HG03571 (cell line): Measurements from ENCODE around the gene FOXP1.

Source experiments
- ATAC-seq: cut with Tn5 transposase; IDR thresholded peaks from one replicate; pipeline ENCODE4 v1.9.1; 2021; ENCODE audit not compliant: unreplicated experiment

The FOXP1 gene

DNA sequence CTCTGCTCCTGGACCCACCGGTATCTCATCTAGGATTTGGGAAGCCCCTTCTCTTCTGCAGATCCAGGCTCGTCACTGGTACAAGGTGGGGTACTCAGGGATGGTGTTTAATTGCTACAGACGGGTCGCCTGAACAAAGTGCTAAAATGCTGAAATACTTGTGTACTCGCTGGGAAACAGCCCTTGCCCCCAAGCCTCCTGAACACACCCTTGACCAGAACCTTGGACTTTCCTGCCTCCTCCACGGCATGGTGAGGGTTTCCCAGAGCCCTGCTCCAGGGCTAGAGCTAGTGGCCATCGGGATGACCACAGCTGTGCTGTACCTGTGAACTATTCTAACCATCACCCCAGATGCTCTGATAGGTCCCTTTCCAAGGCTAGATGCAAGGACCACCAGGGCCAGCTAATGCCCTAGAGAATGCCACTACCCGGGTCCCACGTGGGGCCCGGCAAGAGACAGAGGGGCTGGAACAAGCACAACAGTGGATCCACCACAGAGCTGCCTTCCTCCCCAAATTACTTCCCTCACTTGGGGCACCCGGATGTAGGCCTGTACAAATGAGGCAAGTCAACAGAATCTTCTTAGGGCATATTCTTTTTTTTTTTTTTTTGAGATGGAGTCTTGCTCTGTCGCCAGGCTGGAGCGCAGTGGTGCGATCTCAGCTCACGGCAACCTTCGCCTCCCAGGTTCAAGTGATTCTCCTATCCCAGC lies 267.3 kb downstream of the FOXP1 start:
- ATAC-seq, result no peak

DNA sequence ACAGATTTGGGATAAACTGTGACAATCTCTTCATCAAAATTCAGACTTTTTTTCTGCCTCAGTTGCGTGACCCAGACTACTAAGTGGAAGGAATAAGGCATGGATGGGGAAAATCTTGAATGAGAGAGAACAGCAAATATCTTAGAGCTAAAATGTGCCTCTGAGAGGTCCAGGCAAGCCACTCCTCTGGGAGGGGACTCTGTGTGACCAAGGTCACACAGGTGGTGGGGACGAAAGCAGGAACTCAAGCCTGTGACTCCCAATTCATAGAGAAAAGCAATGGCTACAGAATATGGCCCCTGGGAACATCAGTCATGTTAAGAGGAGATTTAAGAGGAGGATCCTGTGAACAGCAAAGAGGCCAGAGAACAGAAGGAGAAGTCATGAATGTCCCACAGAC lies 268.1 kb downstream of the FOXP1 start:
- ATAC-seq, result no peak

- no peak for ATAC-seq
Measured at GRCh38 chr3:71313844-71314243, 269.7 kb downstream of the FOXP1 start.

- no peak for ATAC-seq
Measured at GRCh38 chr3:71312461-71312860, 271.1 kb downstream of the FOXP1 start.

GRCh38 chr3:71311661-71312046 lies 271.9 kb downstream of the FOXP1 start:
- ATAC-seq, result no peak

DNA sequence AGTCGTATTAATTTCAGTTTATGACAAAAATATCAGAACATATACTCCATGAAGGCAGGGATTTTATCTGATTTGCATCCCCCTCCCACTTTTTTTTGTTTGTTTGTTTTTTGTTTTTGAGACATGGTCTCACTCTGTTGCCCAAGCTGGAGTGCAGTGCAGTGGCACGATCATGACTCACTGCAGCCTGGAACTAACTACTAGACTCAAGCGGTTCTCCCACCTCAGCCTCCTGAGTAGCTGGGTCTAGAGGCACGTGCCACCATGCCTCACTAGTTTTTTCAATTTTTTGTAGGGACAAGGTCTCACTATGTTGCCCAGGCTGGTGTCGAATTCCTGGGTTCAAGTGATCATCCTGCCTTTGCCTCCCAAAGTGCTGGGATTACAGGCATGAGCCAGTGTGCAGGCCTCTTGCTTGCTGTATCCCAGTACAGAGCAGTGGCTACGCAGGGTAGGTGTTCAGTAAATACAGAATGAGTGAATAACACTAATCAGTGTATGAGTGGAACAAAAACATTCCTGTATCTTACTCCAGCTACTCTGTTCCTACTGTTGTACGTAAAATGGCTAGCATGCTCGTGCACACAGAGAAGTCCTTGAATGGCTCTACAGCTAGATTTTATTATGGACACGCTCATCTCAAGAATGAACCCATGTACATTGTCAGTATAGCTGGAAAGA lies 272.4 kb downstream of the FOXP1 start:
- ATAC-seq, result no peak

GRCh38 chr3:71310359-71310979 lies 273.1 kb downstream of the FOXP1 start:
- no peak for ATAC-seq

DNA sequence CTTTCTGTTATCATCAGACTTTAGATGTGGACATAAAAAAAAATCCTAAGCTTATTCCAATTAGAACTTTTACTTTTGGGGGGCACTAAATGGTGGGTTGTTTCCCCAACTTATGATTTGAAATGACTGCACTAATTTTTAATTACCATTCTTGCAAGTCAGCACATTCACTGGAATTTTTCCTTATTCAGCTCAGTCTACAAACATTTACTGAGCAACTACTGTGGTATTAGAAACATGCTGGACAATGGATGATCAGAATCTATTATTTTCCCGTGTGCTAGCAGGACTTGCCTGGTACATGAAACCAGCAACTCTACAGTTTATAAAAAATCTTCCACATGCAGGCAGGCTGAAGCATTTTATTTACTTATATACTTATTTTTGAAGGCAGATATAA lies 273.6 kb downstream of the FOXP1 start:
- ATAC-seq, result no peak

DNA sequence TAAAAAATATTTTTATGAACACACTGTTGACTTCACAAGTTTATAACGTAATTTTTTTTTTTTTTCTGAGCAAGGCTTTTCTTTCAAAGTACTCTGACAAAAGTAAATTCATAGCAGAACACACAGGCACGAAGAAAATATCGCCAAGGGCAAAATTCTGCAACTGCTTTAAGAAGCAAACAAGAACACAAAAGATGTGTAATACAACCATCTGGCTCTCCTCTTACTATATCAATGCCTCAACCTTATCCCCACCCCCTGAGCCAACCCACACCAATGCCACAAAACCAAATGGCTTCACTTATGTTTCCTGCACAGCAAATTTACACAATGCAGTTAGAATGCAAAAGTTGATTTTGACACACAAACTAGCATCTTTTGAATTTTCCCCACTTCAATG lies 274.2 kb downstream of the FOXP1 start:
- no peak for ATAC-seq

DNA sequence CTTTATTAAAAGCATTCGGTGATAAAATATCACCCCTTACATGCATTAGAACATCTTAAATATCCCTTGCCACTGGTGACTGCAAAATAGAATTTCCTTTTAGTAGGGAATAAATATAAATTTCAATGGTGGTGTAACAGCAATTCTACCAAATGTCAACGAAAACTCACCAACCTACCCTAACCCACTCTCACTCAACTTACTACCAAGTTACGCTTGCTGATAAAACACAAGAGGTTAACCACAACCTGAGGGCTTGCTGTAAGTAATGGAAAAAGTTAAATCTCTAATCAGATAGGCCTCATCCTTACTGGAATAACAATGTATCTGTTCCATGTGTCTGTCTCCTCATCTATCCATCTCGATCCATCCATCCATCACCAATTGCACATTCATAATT lies 274.7 kb downstream of the FOXP1 start:
- ATAC-seq, result no peak

DNA sequence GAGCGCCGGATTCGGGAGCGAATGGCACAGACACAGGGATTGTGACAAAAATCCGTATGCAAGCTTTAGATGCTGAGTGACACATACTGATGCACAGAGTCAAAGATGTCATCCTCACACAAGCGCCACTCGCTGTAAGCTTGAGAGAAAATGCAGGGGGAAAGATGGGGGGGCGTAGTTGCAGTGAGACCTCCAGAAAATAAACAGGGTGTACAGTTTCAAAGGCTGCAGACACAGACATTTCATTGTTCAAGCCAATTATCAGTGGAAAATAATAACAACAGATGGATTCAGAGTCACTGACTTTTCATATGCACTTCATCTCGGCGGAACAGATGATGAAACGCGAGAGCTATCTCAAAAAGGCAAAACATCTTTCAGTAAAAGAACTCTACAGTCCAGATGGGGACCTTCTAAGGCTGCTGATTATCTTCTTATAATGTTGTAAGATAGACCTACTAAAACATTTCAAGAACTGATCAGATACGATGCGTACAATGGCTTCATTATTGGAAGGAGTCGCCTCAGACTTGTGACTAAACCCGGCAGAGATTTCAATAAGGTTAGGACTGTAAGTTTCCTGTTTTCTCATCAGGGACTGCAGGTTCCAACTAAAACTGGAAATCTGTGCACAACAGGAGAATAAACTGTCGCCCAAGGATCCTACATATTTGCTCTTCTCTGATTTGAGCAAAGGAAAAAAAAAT lies 275.4 kb downstream of the FOXP1 start:
- no peak for ATAC-seq

DNA sequence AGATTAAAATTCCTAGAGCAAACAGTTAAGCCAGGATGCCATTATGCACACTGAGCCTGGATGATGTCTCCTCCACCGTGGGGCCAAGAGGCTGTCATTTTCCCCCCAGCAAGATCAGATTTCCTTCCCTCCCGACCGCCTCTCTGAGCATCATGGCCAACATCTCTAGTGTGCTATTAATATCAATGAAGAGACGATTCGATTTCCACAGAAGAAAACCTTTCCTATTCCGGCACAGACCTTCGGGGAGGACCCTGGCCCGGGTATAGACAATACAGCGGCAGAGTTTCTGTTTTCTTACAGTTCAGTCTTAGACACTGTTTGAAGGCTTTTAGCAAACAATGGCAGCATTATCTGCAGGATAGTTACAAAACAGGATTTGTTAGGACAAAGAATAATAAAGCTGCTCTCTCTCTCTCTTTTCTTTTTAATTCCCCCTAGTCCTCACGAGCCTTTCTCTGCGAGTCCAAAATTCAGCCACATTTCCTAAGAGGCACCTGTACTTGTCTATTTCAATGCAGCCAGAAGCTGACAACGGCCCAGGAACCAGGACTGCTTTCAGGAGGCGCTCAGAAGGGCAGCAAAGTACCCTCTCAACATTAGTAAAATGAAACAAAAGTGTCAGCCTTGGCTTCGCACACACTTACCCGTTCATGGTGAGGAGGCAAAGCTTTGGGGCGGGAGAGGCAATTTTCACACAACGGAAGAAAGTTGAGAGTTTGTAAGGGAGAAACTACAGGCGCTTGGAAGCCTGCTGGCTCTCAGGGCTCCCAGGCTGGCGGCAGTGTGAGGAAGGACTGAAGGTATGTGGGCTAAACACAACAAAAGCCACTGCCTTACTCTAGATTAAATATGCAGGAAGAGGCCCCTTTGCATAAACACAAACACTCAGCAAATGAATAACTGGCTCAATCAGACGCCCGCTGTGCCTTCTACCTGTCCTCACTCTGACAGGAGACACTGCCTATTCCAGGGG lies 278.0 kb downstream of the FOXP1 start:
- no peak for ATAC-seq

DNA sequence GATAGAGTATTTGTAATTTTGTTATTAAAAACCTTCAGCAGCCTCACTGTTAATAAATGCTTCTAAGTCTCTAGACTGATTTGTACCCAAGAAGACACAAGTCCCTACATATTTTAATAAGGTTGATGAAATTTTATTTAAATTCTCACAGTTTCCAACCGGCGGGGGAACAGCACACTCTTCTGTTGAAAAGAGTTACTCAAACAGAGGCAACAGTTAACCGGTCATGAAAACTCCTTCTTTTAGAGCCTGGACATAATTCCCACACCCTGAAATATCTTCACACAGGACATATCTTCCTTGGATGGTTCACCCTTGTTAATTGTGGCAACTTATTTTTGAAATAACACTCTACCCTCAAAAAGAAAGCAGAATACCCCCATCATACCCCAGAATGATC lies 278.8 kb downstream of the FOXP1 start:
- ATAC-seq, result no peak

- ATAC-seq, result no peak
Measured at GRCh38 chr3:71304247-71304646, 279.3 kb downstream of the FOXP1 start.

DNA sequence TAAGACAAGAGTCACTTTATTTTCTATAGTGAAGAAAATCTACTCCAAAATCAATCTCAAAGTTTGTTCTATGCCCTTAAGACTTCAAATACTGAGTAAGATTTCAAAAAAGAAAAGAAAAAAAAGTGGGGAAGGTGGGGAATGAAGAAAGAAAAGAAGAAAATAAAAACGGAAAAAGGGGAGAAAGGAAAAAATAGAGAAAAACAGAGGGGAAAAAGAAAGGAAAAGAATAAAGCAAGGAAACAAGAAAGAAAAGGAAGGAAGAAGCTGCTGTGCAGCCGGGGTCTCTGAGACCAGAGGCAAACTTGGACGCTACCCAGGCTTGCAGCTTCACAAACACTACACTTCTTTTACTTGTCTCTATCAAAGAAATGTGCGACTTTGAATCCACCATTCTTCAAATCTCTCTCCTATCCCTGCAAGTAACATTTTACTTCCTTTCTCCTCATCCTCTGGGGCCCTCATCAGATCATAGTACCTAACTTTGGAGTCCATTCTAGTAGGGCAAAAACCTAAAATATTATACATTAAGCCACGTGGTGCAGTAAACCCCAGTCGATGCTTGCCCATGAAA lies 279.8 kb downstream of the FOXP1 start:
- no peak for ATAC-seq

GRCh38 chr3:71302604-71303003 lies 280.9 kb downstream of the FOXP1 start:
- no peak for ATAC-seq

DNA sequence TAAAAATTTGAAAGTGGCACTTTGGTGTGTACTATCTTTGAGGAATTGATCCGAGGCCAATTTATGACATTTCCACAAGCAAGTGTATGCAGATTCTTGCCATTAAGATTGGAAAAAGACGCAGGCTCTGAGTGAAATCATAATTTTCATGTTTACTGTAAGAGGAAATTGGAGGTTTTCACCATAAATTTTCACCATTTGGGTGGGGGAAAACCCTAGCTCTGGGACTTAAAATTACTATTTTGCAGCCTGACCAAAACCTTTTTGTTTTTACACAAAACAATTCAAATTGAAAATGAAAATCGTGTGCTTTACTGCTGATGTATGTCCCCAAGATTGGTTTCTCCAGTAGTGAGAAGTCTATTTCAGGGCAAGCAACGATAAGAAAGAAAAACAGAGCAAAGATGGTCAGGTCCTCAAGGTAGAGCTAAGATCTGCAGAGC lies 282.6 kb downstream of the FOXP1 start:
- ATAC-seq, result no peak

- no peak for ATAC-seq
Measured at GRCh38 chr3:71299160-71299559, 284.4 kb downstream of the FOXP1 start.

GRCh38 chr3:71294919-71295318 lies 288.6 kb downstream of the FOXP1 start:
- ATAC-seq, result no peak

- ATAC-seq, result no peak
Measured at GRCh38 chr3:71290301-71290700, 293.2 kb downstream of the FOXP1 start.
